Bronchial epithelial cell (primary cell): Measurements from ENCODE around the gene THOC5. TPM values are rescaled to one million over a fixed set of nuclear protein-coding genes. Genes with fewer than 3 reads are reported as not detected.

Experiments
- DNase-seq: peaks from one replicate; pipeline ENCODE4 v3.0.0-alpha.2; 2010; ENCODE audit warnings: low read depth
- FAIRE-seq: peaks from 2 replicates; lab custom pipeline; 2011; peaks lifted over from hg19 to GRCh38; lab: Jason Lieb, UNC
- H3K27me3 ChIP-seq: 2 replicates; pipeline ENCODE4 v1.5.1; 2011; ENCODE audit warnings: low read length; ENCODE audit not compliant: control insufficient read depth, insufficient read depth
- H3K36me3 ChIP-seq: 2 replicates; pipeline ENCODE4 v1.5.1; 2011; ENCODE audit warnings: low read length; ENCODE audit not compliant: control insufficient read depth, insufficient read depth
- H3K4me3 ChIP-seq: 2 replicates; pipeline ENCODE4 v1.5.1; 2011; ENCODE audit warnings: mild to moderate bottlenecking, low read depth, low read length, control low read depth
- CTCF ChIP-seq: IDR thresholded peaks from 2 replicates; pipeline ENCODE4 v1.5.1; 2011; ENCODE audit warnings: mild to moderate bottlenecking, moderate library complexity, low read length, control low read depth, inconsistent platforms; ENCODE audit not compliant: insufficient read depth, severe bottlenecking
- total RNA-seq: library from RNA; depleted of rRNA; stranded (reverse); fragments of >200 nt; gene quantifications from 2 replicates; pipeline ENCODE4 v1.2.1, GENCODE V29; 2014

Gene THOC5
- total RNA-seq, 1 donor from 2014 or later, result 43.2 TPM

GRCh38 chr22:29477723-29478318 is 75.7 kb downstream of the THOC5 start:
- FAIRE-seq (no peak), DNase-seq (no peak)
- Histone ChIP-seq H3K36me3 (no peaks in the 10 kb centered on the region), H3K4me3 (no peak overlapping the region), H3K27me3 (peaks cover 33% of the 10 kb centered on the region)
- TF ChIP-seq CTCF, result no peak

GRCh38 chr22:29476116-29476515 is 77.4 kb downstream of the THOC5 start:
- H3K36me3 ChIP-seq, result no peaks in the 10 kb centered on the region
- DNase-seq (no peak), FAIRE-seq (no peak)
- no peak overlapping the region for H3K4me3 ChIP-seq
- H3K27me3 ChIP-seq, result peaks cover 27% of the 10 kb centered on the region
- TF ChIP-seq CTCF, result no peak

- TF ChIP-seq CTCF, result no peak
- peaks cover 22% of the 10 kb centered on the region for H3K27me3 ChIP-seq
- FAIRE-seq (no peak), DNase-seq (no peak)
- H3K4me3 ChIP-seq, result no peak overlapping the region
- H3K36me3 ChIP-seq, result no peaks in the 10 kb centered on the region
These were observed 78.0 kb downstream of the THOC5 start for GRCh38 chr22:29475550-29475949.

GRCh38 chr22:29473001-29473400 is 80.6 kb downstream of the THOC5 start:
- no peak for FAIRE-seq

GRCh38 chr22:29470159-29470855 is 83.2 kb downstream of the THOC5 start:
- FAIRE-seq, result no peak
- peak; percentile 98 for TF ChIP-seq CTCF

More at GRCh38 chr22:29473001-29473400, 80.6 kb downstream of the THOC5 start:
- no peak overlapping the region for H3K4me3 ChIP-seq
- no peak for TF ChIP-seq CTCF
- no peaks in the 10 kb centered on the region for H3K36me3 ChIP-seq
- DNase-seq, result no peak
- peaks cover 1% of the 10 kb centered on the region for H3K27me3 ChIP-seq

More at GRCh38 chr22:29470159-29470855, 83.2 kb downstream of the THOC5 start:
- Histone ChIP-seq H3K36me3 (no peaks in the 10 kb centered on the region), H3K27me3 (no peaks in the 10 kb centered on the region), H3K4me3 (peak overlapping the region; percentile 29)
- peak; percentile 61 for DNase-seq
